ENCODE data around the gene CLCN2. TPM values are rescaled to one million over a fixed set of nuclear protein-coding genes. Genes with fewer than 3 reads are reported as not detected.

The CLCN2 gene
- total RNA-seq, 1 experiment from 2014 or later, result 21.6 TPM

DNA sequence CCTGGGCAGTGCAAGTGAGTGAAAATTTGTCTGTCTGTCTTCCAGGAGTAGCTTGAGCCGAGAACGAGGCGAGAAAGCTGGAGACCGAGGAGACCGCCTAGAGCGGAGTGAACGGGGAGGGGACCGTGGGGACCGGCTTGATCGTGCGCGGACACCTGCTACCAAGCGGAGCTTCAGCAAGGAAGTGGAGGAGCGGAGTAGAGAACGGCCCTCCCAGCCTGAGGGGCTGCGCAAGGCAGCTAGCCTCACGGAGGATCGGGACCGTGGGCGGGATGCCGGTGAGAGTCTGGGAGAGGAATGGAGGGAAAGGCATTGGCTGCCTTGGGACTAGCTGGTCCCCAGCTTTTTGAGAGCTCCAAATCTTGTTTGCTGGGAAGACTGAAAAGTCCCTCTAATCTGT, 34.2 kb downstream of the CLCN2 start:
- RAD21 ChIA-PET (ENCODE audit: low non-redundant PET in 1 of 2, low total read pairs in 2 of 2, uncharacterized antibody in 2 of 2, unreplicated experiment in 2 of 2), result no interaction called here
- POLR2A ChIA-PET, result no interaction called here
- DNase-seq (ENCODE audit: low read depth, low spot score) (no peak), ATAC-seq (no peak)
- no peak for TF ChIP-seq EZH2 (IDR thresholded peaks at IDR 0.05)
- TF ChIP-seq, protein P1, sequence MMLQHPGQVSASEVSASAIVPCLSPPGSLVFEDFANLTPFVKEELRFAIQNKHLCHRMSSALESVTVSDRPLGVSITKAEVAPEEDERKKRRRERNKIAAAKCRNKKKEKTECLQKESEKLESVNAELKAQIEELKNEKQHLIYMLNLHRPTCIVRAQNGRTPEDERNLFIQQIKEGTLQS (IDR thresholded peaks at IDR 0.05), result no peak
- TF ChIP-seq TCF7L2 (IDR thresholded peaks at IDR 0.05; ENCODE audit: borderline replicate concordance, extremely low read depth, insufficient read depth, insufficient read length), result no peak
- no peak for TF ChIP-seq RAD21 (IDR thresholded peaks at IDR 0.05; ENCODE audit: low read depth)
- peaks cover 85 to 97% of the 10 kb centered on the region in 2 experiments for H3K36me3 ChIP-seq (ENCODE audit: control insufficient read depth in 1 of 2, insufficient read depth in 2 of 2, low read length in 2 of 2)
- CTCF ChIA-PET, result no interaction called here
- H4K20me1 ChIP-seq (ENCODE audit: insufficient read depth), result peaks cover 12% of the 10 kb centered on the region; the same call in 1 of the 2 replicates
- H3K4me3 ChIP-seq (replicated peaks in 1 of 2; ENCODE audit: low read depth in 1 of 2, low read length in 2 of 2), result no peak overlapping the region
- no peak overlapping the region for H2AFZ ChIP-seq (ENCODE audit: low read depth, low read length, poor library complexity, severe bottlenecking)
- H3K9ac ChIP-seq (ENCODE audit: low read length), result no peak overlapping the region
- intact Hi-C loops (cut with micrococcal nuclease), result no loop called here
- no peaks in the 10 kb centered on the region for H3K9me2 ChIP-seq (ENCODE audit: insufficient read depth)
- no peaks in the 10 kb centered on the region for H3K9me3 ChIP-seq (ENCODE audit: control insufficient read depth in 1 of 2, insufficient read depth in 1 of 2, low read depth in 1 of 2, low read length in 2 of 2)
- H3K4me1 ChIP-seq (ENCODE audit: control insufficient read depth in 1 of 2, insufficient read depth in 2 of 2, low read length in 2 of 2), result peaks cover 0 to 20% of the 10 kb centered on the region in 2 experiments; a peak in 2 of 4 replicates
- no peak overlapping the region for H3K27ac ChIP-seq (ENCODE audit: low read depth, low read length)
- H3K27me3 ChIP-seq (ENCODE audit: insufficient read depth, low read length), result no peaks in the 10 kb centered on the region
- H3K4me2 ChIP-seq (ENCODE audit: low read length), result no peak overlapping the region
- BruUV-seq (replicated peaks), result TSS peak; percentile 3
- peaks cover 98% of the 10 kb centered on the region for H3K79me2 ChIP-seq (ENCODE audit: insufficient read depth, low read length)

DNA sequence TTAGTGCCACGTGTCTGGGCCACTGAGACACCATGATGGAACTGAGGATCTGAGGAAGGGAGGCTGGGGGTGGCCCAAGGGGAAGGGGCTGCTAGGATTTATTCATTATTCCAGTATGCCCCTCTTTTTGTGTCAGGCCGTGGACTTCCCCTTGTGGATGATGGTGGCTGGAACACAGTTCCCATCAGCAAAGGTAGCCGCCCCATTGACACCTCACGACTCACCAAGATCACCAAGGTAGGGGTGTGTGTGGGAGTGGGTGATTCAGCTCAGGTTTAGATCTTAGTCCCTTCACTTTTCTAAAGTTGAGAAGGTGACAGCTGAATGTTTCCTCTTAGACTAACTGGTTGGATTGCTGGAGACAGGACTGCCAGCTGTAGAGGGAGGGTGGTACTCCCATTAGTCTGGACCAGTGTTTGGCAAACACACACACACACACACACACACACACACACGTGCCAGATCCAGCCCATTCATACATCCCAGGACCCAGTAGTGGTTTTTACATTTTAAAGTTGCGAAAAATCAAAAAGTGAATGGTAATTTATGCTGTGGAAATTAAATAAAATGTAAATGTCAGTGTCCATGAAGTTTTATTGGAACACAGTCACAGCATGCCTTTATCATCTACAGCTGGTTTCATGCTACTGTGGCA, 35.6 kb downstream of the CLCN2 start:
- no TSS peak for BruUV-seq (replicated peaks)
- Histone ChIP-seq H2AFZ (ENCODE audit: low read depth, low read length, poor library complexity, severe bottlenecking) (no peak overlapping the region), H3K4me1 (ENCODE audit: control insufficient read depth in 1 of 2, insufficient read depth in 2 of 2, low read length in 2 of 2) (peaks cover 0 to 7% of the 10 kb centered on the region in 2 experiments; a peak in 2 of 4 replicates), H3K9me2 (ENCODE audit: insufficient read depth) (no peaks in the 10 kb centered on the region), H3K27me3 (ENCODE audit: insufficient read depth, low read length) (no peaks in the 10 kb centered on the region), H3K36me3 (ENCODE audit: control insufficient read depth in 1 of 2, insufficient read depth in 2 of 2, low read length in 2 of 2) (peaks cover 87 to 97% of the 10 kb centered on the region in 2 experiments), H3K4me2 (ENCODE audit: low read length) (no peak overlapping the region), H4K20me1 (ENCODE audit: insufficient read depth) (peaks cover 15% of the 10 kb centered on the region; the same call in 1 of the 2 replicates), H3K79me2 (ENCODE audit: insufficient read depth, low read length) (peaks cover 98% of the 10 kb centered on the region), H3K27ac (ENCODE audit: low read depth, low read length) (no peak overlapping the region), H3K9ac (ENCODE audit: low read length) (no peak overlapping the region), H3K4me3 (replicated peaks in 1 of 2; ENCODE audit: low read depth in 1 of 2, low read length in 2 of 2) (no peak overlapping the region), H3K9me3 (ENCODE audit: control insufficient read depth in 1 of 2, insufficient read depth in 1 of 2, low read depth in 1 of 2, low read length in 2 of 2) (no peaks in the 10 kb centered on the region)
- DNase-seq (ENCODE audit: low read depth, low spot score) (no peak), ATAC-seq (no peak)
- RAD21 ChIA-PET (ENCODE audit: low non-redundant PET in 1 of 2, low total read pairs in 2 of 2, uncharacterized antibody in 2 of 2, unreplicated experiment in 2 of 2), result interaction anchor here in 1 of 2 experiments (0.6 kb wide), 1 partner anchor 430 kb away, joined by 4 read pairs; no protein-coding TSS in a partner anchor
- POLR2A ChIA-PET, result no interaction called here
- no peak for TF ChIP-seq ZFX (IDR thresholded peaks at IDR 0.05)
- TF ChIP-seq SIN3A (IDR thresholded peaks at IDR 0.05; ENCODE audit: low read depth), result no peak
- no peak for TF ChIP-seq SP1 (IDR thresholded peaks at IDR 0.05; ENCODE audit: low read depth)
- TF ChIP-seq YY1 (IDR thresholded peaks at IDR 0.05; ENCODE audit: extremely low read depth, insufficient replicate concordance, low read depth, low read length), result no peak
- TF ChIP-seq EZH2phosphoT487 (IDR thresholded peaks at IDR 0.05; ENCODE audit: borderline replicate concordance), result no peak
- no peak for TF ChIP-seq MAX (IDR thresholded peaks at IDR 0.05)
- no peak for TF ChIP-seq POLR2A (IDR thresholded peaks at IDR 0.05; ENCODE audit: borderline replicate concordance, extremely low read depth, insufficient read depth, insufficient read length)
- TF ChIP-seq FOSL1 (IDR thresholded peaks at IDR 0.05; ENCODE audit: low read depth), result no peak
- TF ChIP-seq EZH2 (IDR thresholded peaks at IDR 0.05), result no peak
- TF ChIP-seq CTCF (IDR thresholded peaks at IDR 0.05 in 2 of 3, conservative IDR thresholded peaks at IDR 0.05 in 1 of 3; ENCODE audit: borderline replicate concordance in 1 of 3, insufficient read depth in 1 of 3, low read depth in 2 of 3, low read length in 2 of 3), result no peak
- no peak for TF ChIP-seq CEBPB (IDR thresholded peaks at IDR 0.05; ENCODE audit: low read depth)
- intact Hi-C loops (cut with micrococcal nuclease), result no loop called here
- CTCF ChIA-PET, result no interaction called here
